H1 (cell line): Measurements from ENCODE around the gene OR13H1. TPM values are rescaled to one million over a fixed set of nuclear protein-coding genes. Genes with fewer than 3 reads are reported as not detected.

ENCODE experiments used
- CTCF ChIA-PET: fragments of 300-600 bp; sonication (Branson Sonifier 250); formaldehyde crosslinking; loops from one replicate; lab custom pipeline; 2021; ENCODE audit not compliant: partially characterized antibody; lab: Charles Lee
- POLR2A ChIA-PET: fragments of 300-600 bp; sonication (Branson Sonifier 250); formaldehyde crosslinking; loops from one replicate; lab custom pipeline; 2021; ENCODE audit warnings: inconsistent platforms; ENCODE audit not compliant: partially characterized antibody; lab: Charles Lee
- DNase-seq, 2 experiments: peaks; one replicate each; pipeline versions ENCODE4 v3.0.0 to v3.0.0-alpha.2; 2010 to 2022; ENCODE audit warnings: low spot score in 2 of 2, low read depth in 1 of 2, mixed read lengths in 1 of 2
- FAIRE-seq: peaks from 2 replicates; lab custom pipeline; 2011; peaks lifted over from hg19 to GRCh38; lab: Jason Lieb, UNC
- H2AFZ ChIP-seq: 2 replicates; pipeline ENCODE4 v1.8.1; 2012; ENCODE audit warnings: low read length, inconsistent platforms
- H2AK5ac ChIP-seq: 2 replicates; pipeline ENCODE4 v1.6.1; 2013; ENCODE audit warnings: low read depth, low read length
- H2BK120ac ChIP-seq: replicated peaks from 2 replicates; pipeline ENCODE3; 2013; ENCODE audit warnings: low read depth, low read length, inconsistent platforms
- H2BK12ac ChIP-seq: 2 replicates; pipeline ENCODE4 v1.6.1; 2013; ENCODE audit warnings: low read depth, low read length
- H2BK15ac ChIP-seq: 2 replicates; pipeline ENCODE4 v1.6.1; 2013; ENCODE audit warnings: low read length
- H2BK20ac ChIP-seq: 2 replicates; pipeline ENCODE4 v1.6.1; 2013; ENCODE audit warnings: low read length
- H2BK5ac ChIP-seq: 2 replicates; pipeline ENCODE4 v1.6.1; 2013; ENCODE audit warnings: low read depth, low read length
- H3K14ac ChIP-seq: 2 replicates; pipeline ENCODE4 v1.6.1; 2013; ENCODE audit warnings: inconsistent platforms; ENCODE audit not compliant: insufficient read length
- H3K18ac ChIP-seq: 2 replicates; pipeline ENCODE4 v1.6.1; 2013; ENCODE audit warnings: low read length; ENCODE audit errors: extremely low read depth
- H3K23ac ChIP-seq: 2 replicates; pipeline ENCODE4 v1.6.1; 2013; ENCODE audit warnings: inconsistent platforms; ENCODE audit not compliant: insufficient read length
- H3K23me2 ChIP-seq: 2 replicates; pipeline ENCODE4 v1.6.1; 2013; ENCODE audit warnings: low read depth, low read length
- H3K27ac ChIP-seq: 2 replicates; pipeline ENCODE4 v1.6.1; 2011; ENCODE audit warnings: low read depth, low read length, inconsistent platforms
- H3K27me3 ChIP-seq, 4 experiments: replicated peaks in 1 of 4; 1 replicate in 1 of 4; 2 replicates in 3 of 4; pipeline versions ENCODE4 v1.6.1 to v1.8.1; 2011 to 2013; ENCODE audit warnings: low read length in 3 of 4, mild to moderate bottlenecking in 3 of 4, inconsistent platforms in 2 of 4, mixed read lengths in 2 of 4, moderate library complexity in 1 of 4; ENCODE audit not compliant: control insufficient read depth in 3 of 4, insufficient read depth in 3 of 4; ENCODE audit errors: extremely low read depth in 1 of 4
- H3K36me3 ChIP-seq, 4 experiments: 2 replicates each; pipeline versions ENCODE4 v1.6.1 to v1.8.1; 2011 to 2013; ENCODE audit warnings: mild to moderate bottlenecking in 4 of 4, low read length in 3 of 4, moderate library complexity in 2 of 4, control low read depth in 1 of 4, inconsistent platforms in 1 of 4; ENCODE audit not compliant: insufficient read depth in 4 of 4, control insufficient read depth in 2 of 4
- H3K4ac ChIP-seq: replicated peaks from 2 replicates; pipeline ENCODE3; 2013; ENCODE audit warnings: low read length, low read depth, mixed read lengths, inconsistent platforms; ENCODE audit not compliant: insufficient read length
- H3K4me1 ChIP-seq, 4 experiments: replicated peaks in 1 of 4; 1 replicate in 1 of 4; 2 replicates in 3 of 4; pipeline versions ENCODE4 v1.6.1 to v1.8.1; 2011 to 2013; ENCODE audit warnings: low read length in 3 of 4, inconsistent platforms in 2 of 4, mixed read lengths in 1 of 4; ENCODE audit not compliant: insufficient read depth in 4 of 4, control insufficient read depth in 3 of 4
- H3K4me2 ChIP-seq, 2 experiments: 2 replicates each; pipeline versions ENCODE4 v1.6.1 to v1.8.1; 2011 to 2013; ENCODE audit warnings: low read depth in 2 of 2, low read length in 2 of 2, control low read depth in 1 of 2, inconsistent platforms in 1 of 2, mild to moderate bottlenecking in 1 of 2; ENCODE audit not compliant: insufficient read depth in 1 of 2
- H3K4me3 ChIP-seq, 4 experiments: fragments of 200-600, 300-600 bp in 1 of 4; sonication (generic), shearing (Covaris generic), sonication (Bioruptor Twin) in 1 of 4; 2 replicates each; pipeline versions ENCODE4 v1.5.1 to v1.8.1; 2011 to 2016; ENCODE audit warnings: low read length in 4 of 4, low read depth in 3 of 4, control low read depth in 2 of 4, inconsistent platforms in 2 of 4, mild to moderate bottlenecking in 2 of 4, mixed read lengths in 1 of 4, moderate library complexity in 1 of 4; ENCODE audit not compliant: insufficient read depth in 2 of 4; ENCODE audit errors: extremely low read depth in 1 of 4
- H3K56ac ChIP-seq: replicated peaks from 2 replicates; pipeline ENCODE3; 2013; ENCODE audit warnings: low read depth, mild to moderate bottlenecking, mixed read lengths, low read length, inconsistent platforms; ENCODE audit not compliant: insufficient read length
- H3K79me1 ChIP-seq: 2 replicates; pipeline ENCODE4 v1.6.1; 2013; ENCODE audit warnings: low read depth, low read length, control low read depth
- H3K79me2 ChIP-seq, 2 experiments: 2 replicates each; pipeline versions ENCODE4 v1.6.1 to v1.8.1; 2012 to 2013; ENCODE audit warnings: low read length in 2 of 2, mild to moderate bottlenecking in 2 of 2, inconsistent platforms in 1 of 2; ENCODE audit not compliant: insufficient read depth in 2 of 2, control insufficient read depth in 1 of 2
- H3K9ac ChIP-seq, 4 experiments: replicated peaks in 1 of 4; 1 replicate in 1 of 4; 2 replicates in 3 of 4; pipeline versions ENCODE4 v1.6.1 to v1.8.1; 2011 to 2013; ENCODE audit warnings: low read depth in 3 of 4, low read length in 3 of 4, control low read depth in 2 of 4, mild to moderate bottlenecking in 2 of 4, moderate library complexity in 2 of 4, inconsistent platforms in 1 of 4; ENCODE audit errors: extremely low read depth in 1 of 4
- H3K9me3 ChIP-seq, 2 experiments: 2 replicates each; pipeline versions ENCODE4 v1.6.1 to v1.8.1; 2012 to 2013; ENCODE audit warnings: mild to moderate bottlenecking in 2 of 2, moderate library complexity in 2 of 2, control low read depth in 1 of 2, inconsistent platforms in 1 of 2, low read depth in 1 of 2, low read length in 1 of 2, mixed read lengths in 1 of 2; ENCODE audit not compliant: insufficient read depth in 2 of 2
- H4K20me1 ChIP-seq, 2 experiments: replicated peaks in 1 of 2; 2 replicates each; pipeline versions ENCODE3 to v1.8.1; 2011 to 2013; ENCODE audit warnings: inconsistent platforms in 2 of 2, low read length in 2 of 2, mild to moderate bottlenecking in 1 of 2; ENCODE audit not compliant: insufficient read depth in 2 of 2, control insufficient read depth in 1 of 2
- H4K5ac ChIP-seq: 2 replicates; pipeline ENCODE4 v1.6.1; 2013; ENCODE audit warnings: low read length, low read depth, mixed read lengths, inconsistent platforms; ENCODE audit not compliant: insufficient read length
- H4K8ac ChIP-seq: 2 replicates; pipeline ENCODE4 v1.8.0; 2013; ENCODE audit warnings: mild to moderate bottlenecking, moderate library complexity, low read length, inconsistent platforms; ENCODE audit not compliant: insufficient read depth; ENCODE audit errors: extremely low read depth
- H4K91ac ChIP-seq: replicated peaks from 2 replicates; pipeline ENCODE3; 2013; ENCODE audit warnings: low read length, mixed read lengths, inconsistent platforms; ENCODE audit not compliant: insufficient read length
- BCL11A ChIP-seq, 2 experiments: IDR thresholded peaks; one replicate each; pipeline ENCODE4 v1.6.1; 2011; ENCODE audit warnings: low read depth in 2 of 2, low read length in 2 of 2, mild to moderate bottlenecking in 2 of 2
- CBX5 ChIP-seq: fragments of 300-800, 300-1000 bp; sonication (generic); IDR thresholded peaks from 2 replicates; pipeline ENCODE4 v1.7.1; 2016; ENCODE audit warnings: antibody characterized with exemption, low read length, low read depth
- CREB1 ChIP-seq: IDR thresholded peaks from 2 replicates; pipeline ENCODE4 v1.6.1; 2012; ENCODE audit warnings: inconsistent platforms
- EP300 ChIP-seq, 2 experiments: IDR thresholded peaks; 1 replicate in 1 of 2; 2 replicates in 1 of 2; pipeline ENCODE4 v1.6.1; 2011 to 2012; ENCODE audit warnings: low read depth in 2 of 2, low read length in 2 of 2, mild to moderate bottlenecking in 2 of 2, borderline replicate concordance in 1 of 2, inconsistent platforms in 1 of 2, moderate library complexity in 1 of 2
- JUN ChIP-seq: IDR thresholded peaks from 2 replicates; pipeline ENCODE4 v1.6.1; 2011; ENCODE audit warnings: low read depth, mild to moderate bottlenecking, improper control_type of control experiment, low read length
- KDM1A ChIP-seq: fragments of 200-600, 300-600 bp; sonication (generic); IDR thresholded peaks from 2 replicates; pipeline ENCODE4 v1.7.1; 2016; ENCODE audit warnings: mild to moderate bottlenecking, low read length, borderline replicate concordance
- KDM5A ChIP-seq: fragments of 200-600 bp; IDR thresholded peaks from 2 replicates; pipeline ENCODE4 v1.7.1; 2012; ENCODE audit warnings: mild to moderate bottlenecking, low read length, inconsistent platforms, mixed read lengths
- MAFK ChIP-seq: IDR thresholded peaks from 2 replicates; pipeline ENCODE4 v1.6.1; 2012; ENCODE audit warnings: low read depth, mild to moderate bottlenecking, improper control_type of control experiment, low read length
- MAX ChIP-seq: IDR thresholded peaks from 2 replicates; pipeline ENCODE4 v1.6.1; 2012; ENCODE audit warnings: inconsistent platforms
- PHF8 ChIP-seq: fragments of 200-600 bp; sonication (generic); conservative IDR thresholded peaks from 2 replicates; pipeline ENCODE4 v1.7.1; 2012; ENCODE audit warnings: low read depth, mild to moderate bottlenecking, inconsistent platforms, low read length, moderate library complexity
- RNF2 ChIP-seq: fragments of 200-900, 300-1000 bp; sonication (generic); IDR thresholded peaks from 2 replicates; pipeline ENCODE4 v1.7.1; 2016; ENCODE audit warnings: borderline replicate concordance, low read depth, mild to moderate bottlenecking, antibody characterized with exemption, low read length; ENCODE audit not compliant: poor library complexity, severe bottlenecking; ENCODE audit errors: missing control alignments
- SIX5 ChIP-seq: IDR thresholded peaks from 2 replicates; pipeline ENCODE4 v1.6.1; 2011; ENCODE audit warnings: mild to moderate bottlenecking, low read depth, low read length
- SUZ12 ChIP-seq: fragments of 200-600 bp; sonication (generic); IDR thresholded peaks from 2 replicates; pipeline ENCODE4 v1.6.1; 2012; ENCODE audit warnings: mild to moderate bottlenecking, inconsistent platforms, low read length, moderate library complexity, mixed read lengths
- WGBS, 2 experiments: shearing (Covaris generic) in 1 of 2; methylation state at CpG; one replicate each; pipeline versions ENCODE4 v1.1.6 to v1.1.7; 2013 to 2015; ENCODE audit warnings: low lambda C conversion rate in 2 of 2, mixed read lengths in 2 of 2, inconsistent platforms in 1 of 2, low coverage in 1 of 2, missing lambda C conversion rate in 1 of 2; ENCODE audit not compliant: insufficient replicate concordance in 2 of 2, insufficient coverage in 1 of 2, insufficient read length in 1 of 2; ENCODE audit errors: extremely low coverage in 1 of 2, missing lambda C conversion rate in 1 of 2; 5-methylcytosine and 5-hydroxymethylcytosine counted together
- polyA plus RNA-seq, 7 experiments: library from polyadenylated mRNA; depleted of rRNA in 3 of 7; stranded (reverse) in 5 of 7; unstranded in 2 of 7; fragments of >200 nt in 5 of 7; fragments of 200-250 nt in 2 of 7; gene quantifications; 1 replicate in 5 of 7; 2 replicates in 1 of 7; 4 replicates in 1 of 7; pipeline versions ENCODE4 v1.2.1 to v1.2.3, GENCODE V29; 2011 to 2013; ENCODE audit warnings: missing spikeins in 2 of 7, mixed read lengths in 2 of 7
- total RNA-seq: library from RNA; stranded (reverse); fragmentation: NEBNext Ultra II Directional; extraction: Animal tissue kit (Norgen Biotek cat#: 25700); gene quantifications from 2 replicates; pipeline ENCODE4 v1.2.1, GENCODE V29; 2021

The OR13H1 gene
- total and polyA plus RNA-seq, 2 of the 8 experiments (the other 6 are each of a cell fraction or from before 2014, with no cell fraction given): not detected

GRCh38 chrX:131564553-131565229, 20.8 kb downstream of the OR13H1 start:
- Histone ChIP-seq H4K5ac (no peak overlapping the region), H3K56ac (no peak overlapping the region), H3K9ac (no peak overlapping the region), H3K27me3 (no peaks in the 10 kb centered on the region; a peak in 1 of 7 replicates), H3K4ac (no peak overlapping the region), H3K4me3 (no peak overlapping the region), H4K91ac (no peak overlapping the region), H2AK5ac (no peak overlapping the region), H4K8ac (no peak overlapping the region), H3K79me2 (no peaks in the 10 kb centered on the region), H2AFZ (no peak overlapping the region), H2BK5ac (no peak overlapping the region), H3K79me1 (no peaks in the 10 kb centered on the region), H2BK15ac (no peak overlapping the region), H3K9me3 (no peaks in the 10 kb centered on the region), H3K36me3 (no peaks in the 10 kb centered on the region), H3K23ac (no peak overlapping the region), H2BK12ac (no peak overlapping the region), H3K4me1 (no peaks in the 10 kb centered on the region), H2BK20ac (no peak overlapping the region), H3K4me2 (no peak overlapping the region), H3K27ac (no peak overlapping the region), H3K14ac (no peak overlapping the region), H2BK120ac (no peak overlapping the region), H3K18ac (no peak overlapping the region), H4K20me1 (no peaks in the 10 kb centered on the region), H3K23me2 (no peaks in the 10 kb centered on the region)
- DNase-seq (no peak), FAIRE-seq (no peak)
- CTCF ChIA-PET: no interaction called here
- 84% methylated on average over 2 of the region's 2 CpGs; no CpG with 5 or more reads in 1 of the 2 experiments for WGBS, 2 experiments
- POLR2A ChIA-PET: no interaction called here
- no peak for TF ChIP-seq KDM1A
- TF ChIP-seq CREB1: no peak
- TF ChIP-seq SUZ12: no peak
- no peak for TF ChIP-seq KDM5A
- no peak for TF ChIP-seq JUN
- no peak for TF ChIP-seq SIX5
- no peak for TF ChIP-seq BCL11A (IDR thresholded peaks at IDR 0.05; ENCODE audit: low read depth in 2 of 2, low read length in 2 of 2)
- TF ChIP-seq PHF8: no peak
- TF ChIP-seq MAX: no peak
- no peak for TF ChIP-seq MAFK
- TF ChIP-seq CBX5: no peak
- no peak for TF ChIP-seq EP300 (IDR thresholded peaks at IDR 0.05; ENCODE audit: borderline replicate concordance in 1 of 2, low read depth in 2 of 2, low read length in 2 of 2)
- TF ChIP-seq RNF2: no peak
